ENCODE data around the gene DOCK4.

The DOCK4 gene

GRCh38 chr7:111931958-111932357, 274.2 kb downstream of the DOCK4 start:
- no peak for TF ChIP-seq YY1 (IDR thresholded peaks at IDR 0.05; ENCODE audit: low read depth)
- TF ChIP-seq RAD21 (IDR thresholded peaks at IDR 0.05; ENCODE audit: low read depth): no peak
- TF ChIP-seq CEBPB (IDR thresholded peaks at IDR 0.05): no peak
- no peak for TF ChIP-seq CREB1 (IDR thresholded peaks at IDR 0.05; ENCODE audit: low read depth)
- TF ChIP-seq ZBTB7A (IDR thresholded peaks at IDR 0.05; ENCODE audit: low read depth): no peak
- TF ChIP-seq USF1 (IDR thresholded peaks at IDR 0.05): no peak
- TF ChIP-seq EGR1 (IDR thresholded peaks at IDR 0.05): no peak
- no peak for TF ChIP-seq TAF1 (IDR thresholded peaks at IDR 0.05; ENCODE audit: low read depth)
- no peak for TF ChIP-seq NFIC (IDR thresholded peaks at IDR 0.05)
- no peak for TF ChIP-seq TEAD4 (IDR thresholded peaks at IDR 0.05)
- TF ChIP-seq REST (IDR thresholded peaks at IDR 0.05; ENCODE audit: low read depth): no peak
- no peak for TF ChIP-seq MAX (IDR thresholded peaks at IDR 0.05)
- TF ChIP-seq FOXM1 (IDR thresholded peaks at IDR 0.05; ENCODE audit: borderline replicate concordance, low read depth): no peak
- no peak for TF ChIP-seq TCF12 (IDR thresholded peaks at IDR 0.05; ENCODE audit: low read depth)
- TF ChIP-seq EP300 (IDR thresholded peaks at IDR 0.05; ENCODE audit: borderline replicate concordance): no peak

- TF ChIP-seq FOXM1 (IDR thresholded peaks at IDR 0.05; ENCODE audit: borderline replicate concordance, low read depth) (no peak), ZBTB7A (IDR thresholded peaks at IDR 0.05; ENCODE audit: low read depth) (no peak), EP300 (IDR thresholded peaks at IDR 0.05; ENCODE audit: borderline replicate concordance) (no peak), NFIC (IDR thresholded peaks at IDR 0.05) (no peak), MAX (IDR thresholded peaks at IDR 0.05) (no peak), USF1 (IDR thresholded peaks at IDR 0.05) (no peak), TAF1 (IDR thresholded peaks at IDR 0.05; ENCODE audit: low read depth) (no peak), TEAD4 (IDR thresholded peaks at IDR 0.05) (no peak), TCF12 (IDR thresholded peaks at IDR 0.05; ENCODE audit: low read depth) (no peak), REST (IDR thresholded peaks at IDR 0.05; ENCODE audit: low read depth) (no peak), RAD21 (IDR thresholded peaks at IDR 0.05; ENCODE audit: low read depth) (no peak), EGR1 (IDR thresholded peaks at IDR 0.05) (no peak), CEBPB (IDR thresholded peaks at IDR 0.05) (no peak), YY1 (IDR thresholded peaks at IDR 0.05; ENCODE audit: low read depth) (no peak), CREB1 (IDR thresholded peaks at IDR 0.05; ENCODE audit: low read depth) (no peak)
Measured at GRCh38 chr7:111931016-111931517, 275.1 kb downstream of the DOCK4 start.

GRCh38 chr7:111929264-111929663, 276.9 kb downstream of the DOCK4 start:
- TF ChIP-seq TEAD4 (IDR thresholded peaks at IDR 0.05) (no peak), ZBTB7A (IDR thresholded peaks at IDR 0.05; ENCODE audit: low read depth) (no peak), NFIC (IDR thresholded peaks at IDR 0.05) (no peak), FOXM1 (IDR thresholded peaks at IDR 0.05; ENCODE audit: borderline replicate concordance, low read depth) (no peak), RAD21 (IDR thresholded peaks at IDR 0.05; ENCODE audit: low read depth) (peak; percentile 8; the same call in 1 of the 2 replicates), USF1 (IDR thresholded peaks at IDR 0.05) (no peak), REST (IDR thresholded peaks at IDR 0.05; ENCODE audit: low read depth) (no peak)

GRCh38 chr7:111927353-111928019, 278.7 kb downstream of the DOCK4 start:
- TF ChIP-seq RAD21 (IDR thresholded peaks at IDR 0.05; ENCODE audit: low read depth): no peak
